ENCODE data around the gene KLHL13. TPM values are rescaled to one million over a fixed set of nuclear protein-coding genes. Genes with fewer than 3 reads are reported as not detected.

The KLHL13 gene
- total RNA-seq, 4 donors from 2014 or later: 1.3 to 1.9 (median 1.6) TPM

GRCh38 chrX:117969782-117970181 is 146.8 kb downstream of the KLHL13 start:
- TF ChIP-seq CTCF (IDR thresholded peaks at IDR 0.05; ENCODE audit: low read depth): no peak

- no peak for TF ChIP-seq CTCF (IDR thresholded peaks at IDR 0.05; ENCODE audit: low read depth)
Observed at GRCh38 chrX:117969328-117969727, 147.3 kb downstream of the KLHL13 start.

GRCh38 chrX:117959045-117959444 is 157.6 kb downstream of the KLHL13 start:
- TF ChIP-seq CTCF (IDR thresholded peaks at IDR 0.05; ENCODE audit: low read depth): no peak

GRCh38 chrX:117957128-117957527 is 159.5 kb downstream of the KLHL13 start:
- no peak for TF ChIP-seq CTCF (IDR thresholded peaks at IDR 0.05; ENCODE audit: low read depth)

- no peak for TF ChIP-seq CTCF (IDR thresholded peaks at IDR 0.05; ENCODE audit: low read depth)
Observed at GRCh38 chrX:117936118-117936517, 180.5 kb downstream of the KLHL13 start.

GRCh38 chrX:117919755-117920154 is 196.9 kb downstream of the KLHL13 start:
- TF ChIP-seq CTCF (IDR thresholded peaks at IDR 0.05; ENCODE audit: low read depth): no peak

- TF ChIP-seq CTCF (IDR thresholded peaks at IDR 0.05; ENCODE audit: low read depth): no peak
Observed at GRCh38 chrX:117910216-117910615, 206.4 kb downstream of the KLHL13 start.
